ENCODE measurements around the gene IMPDH1. TPM values are rescaled to one million over a fixed set of nuclear protein-coding genes. Genes with fewer than 3 reads are reported as not detected.
A peak's percentile ranks its signal among the peaks of the same experiment; 100 is the strongest.

Gene IMPDH1
- total RNA-seq, 1 donor: 54.0 TPM

DNA sequence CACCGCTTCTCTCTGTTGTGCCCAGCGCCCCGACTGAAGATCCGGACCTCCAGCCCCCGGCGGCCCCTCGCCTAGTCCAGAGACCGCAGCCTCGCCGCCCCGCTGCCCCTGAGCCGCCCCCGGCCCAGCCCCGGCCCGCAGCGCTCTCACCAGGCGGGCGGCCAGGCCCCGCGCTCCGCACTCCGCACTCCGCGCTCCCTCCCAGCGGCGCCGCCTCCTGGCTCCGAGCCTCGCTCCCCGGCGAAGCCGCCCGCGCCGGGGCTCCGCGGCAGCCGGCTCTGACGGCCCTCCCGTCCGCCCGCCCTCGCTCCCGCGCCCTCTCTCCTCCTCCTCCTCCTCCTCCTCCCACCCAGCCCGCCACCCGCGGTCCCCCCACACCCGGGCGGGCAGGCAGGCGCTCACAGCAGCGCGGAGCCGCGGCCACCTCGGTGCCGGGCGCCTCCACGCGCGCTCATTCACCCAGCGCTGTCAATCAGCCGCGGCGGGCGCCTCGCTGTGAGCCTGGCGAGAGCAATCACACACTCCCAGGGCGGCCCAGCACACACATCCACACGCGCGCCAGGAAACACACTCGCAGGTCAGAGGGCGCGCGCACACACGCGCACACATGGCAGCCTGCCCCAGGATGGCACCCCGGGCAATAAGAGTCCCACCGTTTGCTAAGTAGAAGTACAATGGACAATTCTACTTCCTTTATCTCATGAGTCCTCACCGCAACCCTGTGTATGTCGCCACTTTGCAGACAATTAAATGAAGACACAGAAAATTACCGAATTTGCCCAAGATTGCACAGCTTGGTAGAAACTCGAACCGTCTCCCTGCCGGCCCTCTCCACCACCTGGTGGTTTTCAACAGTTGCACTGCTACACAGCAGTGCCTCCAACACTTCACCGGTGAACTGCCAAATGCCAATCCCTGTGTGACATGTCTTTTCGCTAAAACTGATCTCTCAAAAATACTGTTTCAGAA is 48.1 kb downstream of the IMPDH1 start, which contains the start of gene PRRT4:
Gene PRRT4 (minus strand): TSS at position 280 of the 969 bp plus-strand sequence.
- H3K4me3 ChIP-seq (ENCODE audit: low read depth, low read length): peak within 1 kb of the TSS; percentile 50
- TF ChIP-seq, protein P1, sequence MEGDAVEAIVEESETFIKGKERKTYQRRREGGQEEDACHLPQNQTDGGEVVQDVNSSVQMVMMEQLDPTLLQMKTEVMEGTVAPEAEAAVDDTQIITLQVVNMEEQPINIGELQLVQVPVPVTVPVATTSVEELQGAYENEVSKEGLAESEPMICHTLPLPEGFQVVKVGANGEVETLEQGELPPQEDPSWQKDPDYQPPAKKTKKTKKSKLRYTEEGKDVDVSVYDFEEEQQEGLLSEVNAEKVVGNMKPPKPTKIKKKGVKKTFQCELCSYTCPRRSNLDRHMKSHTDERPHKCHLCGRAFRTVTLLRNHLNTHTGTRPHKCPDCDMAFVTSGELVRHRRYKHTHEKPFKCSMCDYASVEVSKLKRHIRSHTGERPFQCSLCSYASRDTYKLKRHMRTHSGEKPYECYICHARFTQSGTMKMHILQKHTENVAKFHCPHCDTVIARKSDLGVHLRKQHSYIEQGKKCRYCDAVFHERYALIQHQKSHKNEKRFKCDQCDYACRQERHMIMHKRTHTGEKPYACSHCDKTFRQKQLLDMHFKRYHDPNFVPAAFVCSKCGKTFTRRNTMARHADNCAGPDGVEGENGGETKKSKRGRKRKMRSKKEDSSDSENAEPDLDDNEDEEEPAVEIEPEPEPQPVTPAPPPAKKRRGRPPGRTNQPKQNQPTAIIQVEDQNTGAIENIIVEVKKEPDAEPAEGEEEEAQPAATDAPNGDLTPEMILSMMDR (IDR thresholded peaks at IDR 0.05; ENCODE audit: insufficient read depth, low read depth, low read length): no peak
- peak; percentile 11 for DNase-seq (ENCODE audit: low read depth)

DNA sequence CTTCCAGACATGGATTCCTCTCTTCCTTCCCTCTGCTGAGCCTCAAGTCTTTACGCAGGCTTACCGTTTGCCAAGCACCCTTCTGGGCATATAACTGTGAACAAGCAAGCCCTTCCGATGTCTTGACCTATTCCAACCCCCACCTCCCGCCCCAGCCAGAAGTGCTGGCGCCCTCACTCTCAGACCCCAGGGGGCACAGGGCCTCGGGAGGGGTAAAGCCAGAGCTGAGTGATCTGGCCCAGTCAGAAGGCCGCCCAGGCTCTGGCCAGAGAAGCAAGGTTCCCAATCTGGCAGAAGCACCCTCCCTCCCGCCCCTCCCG is 49.5 kb downstream of the IMPDH1 start:
- TF ChIP-seq, protein P1 (IDR thresholded peaks at IDR 0.05; ENCODE audit: insufficient read depth, low read depth, low read length): no peak
- H3K4me3 ChIP-seq (ENCODE audit: low read depth, low read length): no peak overlapping the region
- no peak for DNase-seq (ENCODE audit: low read depth)

DNA sequence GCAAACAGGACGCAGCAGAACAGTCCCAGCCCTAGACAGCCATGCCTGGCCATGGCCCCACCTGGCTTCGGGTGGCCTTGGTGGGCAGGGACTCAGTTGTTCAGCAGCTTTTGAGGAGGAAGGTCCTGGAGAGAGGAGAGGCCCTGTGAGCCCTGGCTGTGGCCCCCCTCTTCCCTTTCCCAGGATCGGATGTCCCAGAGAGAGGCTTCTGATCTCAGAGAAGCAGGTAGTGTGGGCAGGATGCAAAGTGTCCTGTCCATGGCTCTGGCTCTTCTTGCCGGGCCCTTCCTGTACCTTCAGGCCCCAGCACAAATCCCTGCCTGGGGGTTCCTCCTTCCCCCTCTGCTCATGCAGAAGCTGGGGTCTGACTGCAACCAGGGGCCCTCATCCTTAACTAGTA is 49.8 kb downstream of the IMPDH1 start:
- TF ChIP-seq, protein P1 (IDR thresholded peaks at IDR 0.05; ENCODE audit: insufficient read depth, low read depth, low read length): no peak
- DNase-seq (ENCODE audit: low read depth): no peak

DNA sequence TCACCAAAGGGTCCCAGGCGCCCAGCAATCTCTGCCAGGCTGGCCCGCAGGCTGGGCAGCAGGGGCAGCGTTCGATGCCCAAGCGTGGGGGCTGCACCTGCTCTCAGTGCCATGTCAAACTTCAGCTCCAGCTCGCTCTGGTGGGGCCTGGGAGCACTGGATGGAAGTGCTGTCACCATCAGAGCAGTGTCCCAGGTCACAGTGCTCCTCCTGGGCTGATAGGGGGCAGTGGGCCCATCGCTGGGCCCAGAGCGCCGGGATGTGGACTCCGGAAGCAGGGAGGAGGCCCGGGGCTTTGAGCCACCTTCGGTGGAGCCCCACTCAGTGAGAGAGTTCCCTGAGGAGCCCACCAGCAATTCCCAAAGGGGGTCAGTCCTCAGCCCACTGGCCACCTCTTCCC is 50.4 kb downstream of the IMPDH1 start:
- DNase-seq (ENCODE audit: low read depth): no peak
- TF ChIP-seq, protein P1 (IDR thresholded peaks at IDR 0.05; ENCODE audit: insufficient read depth, low read depth, low read length): no peak
- no peak overlapping the region for H3K4me3 ChIP-seq (ENCODE audit: low read depth, low read length)

More for the DNA sequence above, 49.8 kb downstream of the IMPDH1 start:
- no peak overlapping the region for H3K4me3 ChIP-seq (ENCODE audit: low read depth, low read length)

DNA sequence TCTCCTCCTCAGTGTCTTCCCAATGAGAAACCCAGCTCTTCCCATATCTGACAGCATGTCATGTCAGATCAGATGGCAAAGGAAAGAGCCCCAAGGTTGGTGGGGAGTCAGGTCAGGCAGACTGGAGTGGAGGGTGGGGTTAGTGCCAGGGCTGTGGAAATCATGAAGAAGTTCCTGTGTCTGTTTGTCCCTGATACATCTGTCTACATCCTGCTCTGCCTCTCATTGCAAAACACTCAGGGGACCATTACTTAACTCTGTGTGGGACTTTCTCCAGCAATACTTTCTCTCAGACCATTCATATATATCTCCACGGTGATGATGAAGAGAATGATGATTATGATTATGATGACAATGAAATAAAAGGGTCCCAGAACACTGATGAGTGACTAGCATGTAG is 51.5 kb downstream of the IMPDH1 start:
- no peak for DNase-seq (ENCODE audit: low read depth)
- no peak overlapping the region for H3K4me3 ChIP-seq (ENCODE audit: low read depth, low read length)
- TF ChIP-seq, protein P1 (IDR thresholded peaks at IDR 0.05; ENCODE audit: insufficient read depth, low read depth, low read length): no peak

DNA sequence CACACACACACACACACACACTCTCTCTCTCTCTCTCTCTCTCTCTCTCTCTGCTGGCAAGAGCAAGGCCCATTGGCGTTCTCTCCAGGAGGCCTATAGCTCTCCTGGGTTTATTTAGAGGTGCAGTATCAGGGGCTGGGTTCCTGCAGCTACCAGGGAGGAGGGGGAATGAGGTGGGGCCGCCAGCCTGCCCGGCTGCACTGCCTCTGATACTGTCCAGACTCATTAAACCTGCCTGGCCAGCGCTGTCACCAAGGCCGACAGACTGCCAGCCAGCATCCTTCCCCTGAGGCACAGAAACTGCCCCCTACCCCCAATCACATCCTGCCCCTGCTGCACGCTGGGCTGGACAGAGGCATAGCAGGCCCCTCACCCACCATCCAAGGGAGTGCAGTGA is 52.6 kb downstream of the IMPDH1 start:
- no peak for DNase-seq (ENCODE audit: low read depth)
- TF ChIP-seq, protein P1 (IDR thresholded peaks at IDR 0.05; ENCODE audit: insufficient read depth, low read depth, low read length): no peak
- no peak overlapping the region for H3K4me3 ChIP-seq (ENCODE audit: low read depth, low read length)

All from fibroblast of villous mesenchyme (primary cell).